Measurements from ENCODE around the gene DSPP.
"Not testable (repeated sequence)": the region's sequence is repeated elsewhere in the genome, so short reads cannot be mapped to it uniquely, and the experiment has no call there.

The DSPP gene

GRCh38 chr4:87608229-87608628, at the start of gene DSPP:
TSS of gene DSPP (plus strand) at chr4:87608529. CDS start at chr4:87610909, 2,380 bp downstream.
- DNase-seq, result no peak

GRCh38 chr4:87559090-87559837, 49.1 kb upstream of the DSPP start:
- DNase-seq, result peak; percentile 23

GRCh38 chr4:87560802-87561201, 47.5 kb upstream of the DSPP start:
- DNase-seq, result no peak

- no peak for DNase-seq
Measured at GRCh38 chr4:87565746-87566145, 42.6 kb upstream of the DSPP start.

GRCh38 chr4:87566276-87566675, 42.1 kb upstream of the DSPP start:
- no peak for DNase-seq

GRCh38 chr4:87567191-87567590, 41.1 kb upstream of the DSPP start:
- no peak for DNase-seq

- no peak for DNase-seq
Measured at GRCh38 chr4:87570290-87570805, 38.0 kb upstream of the DSPP start.

GRCh38 chr4:87574376-87574775, 34.0 kb upstream of the DSPP start:
- DNase-seq, result not testable (repeated sequence)

GRCh38 chr4:87574996-87575395, 33.3 kb upstream of the DSPP start:
- peak; percentile 55 for DNase-seq

GRCh38 chr4:87575408-87575807, 32.9 kb upstream of the DSPP start:
- no peak for DNase-seq

- no peak for DNase-seq
Measured at GRCh38 chr4:87575983-87576382, 32.3 kb upstream of the DSPP start.

GRCh38 chr4:87579478-87579877, 28.9 kb upstream of the DSPP start:
- no peak for DNase-seq

GRCh38 chr4:87580057-87580456, 28.3 kb upstream of the DSPP start:
- no peak for DNase-seq

- DNase-seq, result no peak
Measured at GRCh38 chr4:87584222-87584908, 24.0 kb upstream of the DSPP start.

GRCh38 chr4:87589531-87589930, 18.8 kb upstream of the DSPP start:
- DNase-seq, result peak; percentile 95

GRCh38 chr4:87592124-87592523, 16.2 kb upstream of the DSPP start:
- no peak for DNase-seq

GRCh38 chr4:87601361-87601760, 7.0 kb upstream of the DSPP start:
- no peak for DNase-seq

GRCh38 chr4:87614292-87614890, 6.1 kb downstream of the DSPP start:
- no peak for DNase-seq

GRCh38 chr4:87616268-87616667, 7.9 kb downstream of the DSPP start:
- DNase-seq, result no peak

- no peak for DNase-seq
Measured at GRCh38 chr4:87620086-87620485, 11.8 kb downstream of the DSPP start.

GRCh38 chr4:87620491-87620890, 12.2 kb downstream of the DSPP start:
- no peak for DNase-seq

- no peak for DNase-seq
Measured at GRCh38 chr4:87622303-87622702, 14.0 kb downstream of the DSPP start.

GRCh38 chr4:87624698-87625097, 16.4 kb downstream of the DSPP start:
- no peak for DNase-seq

GRCh38 chr4:87631668-87632067, 23.3 kb downstream of the DSPP start:
- no peak for DNase-seq
